Calu3 (cell line): Measurements from ENCODE around the gene BRF1. TPM values are rescaled to one million over a fixed set of nuclear protein-coding genes. Genes with fewer than 3 reads are reported as not detected.

Experiments used
- BruUV-seq: library from RNA; stranded (reverse); fragments of 400-500 nt; replicated peaks from 2 replicates; lab custom pipeline; 2021; lab: Mats Ljungman, UMichigan
- CTCF ChIA-PET: fragments of 300-600 bp; sonication (Branson Sonifier 250); formaldehyde crosslinking; loops from one replicate; lab custom pipeline; 2022; ENCODE audit warnings: antibody characterized with exemption; lab: Charles Lee
- DNase-seq: peaks from one replicate; pipeline ENCODE4 v3.0.0; 2022
- H3K27ac Mint-ChIP-seq: one replicate; pipeline ENCODE4 v1.8.0; 2022; ENCODE audit warnings: mixed read lengths; ENCODE audit not compliant: unreplicated experiment
- H3K27me3 Mint-ChIP-seq: one replicate; pipeline ENCODE4 v1.8.0; 2022; ENCODE audit warnings: mixed read lengths; ENCODE audit not compliant: unreplicated experiment
- H3K36me3 Mint-ChIP-seq: one replicate; pipeline ENCODE4 v1.8.0; 2022; ENCODE audit warnings: mild to moderate bottlenecking, moderate library complexity, mixed read lengths; ENCODE audit not compliant: insufficient read depth, unreplicated experiment
- H3K4me1 Mint-ChIP-seq: one replicate; pipeline ENCODE4 v1.8.0; 2022; ENCODE audit warnings: mild to moderate bottlenecking, low read depth, mixed read lengths; ENCODE audit not compliant: unreplicated experiment
- H3K4me3 Mint-ChIP-seq: one replicate; pipeline ENCODE4 v1.8.0; 2022; ENCODE audit warnings: mild to moderate bottlenecking, low read depth, moderate library complexity, mixed read lengths; ENCODE audit not compliant: unreplicated experiment
- H3K9me3 Mint-ChIP-seq: one replicate; pipeline ENCODE4 v1.8.0; 2022; ENCODE audit warnings: low read depth, mixed read lengths; ENCODE audit not compliant: unreplicated experiment
- intact Hi-C: fragments of 100-400 bp; cut with micrococcal nuclease; formaldehyde crosslinking; loops from one replicate; pipeline ENCODE4 v1.10.0; 2022; ENCODE audit not compliant: unreplicated experiment
- total RNA-seq: library from RNA; stranded (reverse); gene quantifications from 2 replicates; pipeline ENCODE4 v1.2.3, GENCODE V29; 2022
- TF ChIP-seq, protein P1 (sequence below): fragments of 200-600 bp; IDR thresholded peaks from one replicate; pipeline ENCODE4 v1.8.0; 2022; ENCODE audit warnings: antibody characterized with exemption; ENCODE audit not compliant: unreplicated experiment

Gene BRF1
- total RNA-seq, 1 experiment from 2014 or later = 38.4 TPM

DNA sequence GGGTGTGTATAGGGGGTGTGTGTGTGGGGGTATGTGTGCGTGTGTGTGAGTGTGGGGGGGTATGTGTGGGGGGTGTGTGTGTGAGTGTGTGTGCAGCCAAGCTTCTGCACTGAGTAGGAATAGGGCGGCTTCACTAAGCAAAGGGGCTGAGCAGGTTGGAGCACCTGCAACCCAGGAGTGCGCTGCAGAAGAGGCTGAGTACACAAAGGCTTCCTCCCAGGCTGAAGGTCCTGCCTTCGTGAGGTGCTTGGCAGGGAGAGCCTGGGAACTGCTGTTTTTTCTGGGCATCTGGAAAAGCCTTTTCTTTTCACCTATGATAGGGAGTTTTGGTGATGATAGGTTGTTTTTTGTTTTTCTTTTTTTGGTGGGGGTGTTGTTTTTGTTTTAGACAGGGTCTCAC, 113.7 kb downstream of the BRF1 start:
- H3K27me3 Mint-ChIP-seq = peaks cover 56% of the 10 kb centered on the region
- no TSS peak for BruUV-seq
- TF ChIP-seq, protein P1, sequence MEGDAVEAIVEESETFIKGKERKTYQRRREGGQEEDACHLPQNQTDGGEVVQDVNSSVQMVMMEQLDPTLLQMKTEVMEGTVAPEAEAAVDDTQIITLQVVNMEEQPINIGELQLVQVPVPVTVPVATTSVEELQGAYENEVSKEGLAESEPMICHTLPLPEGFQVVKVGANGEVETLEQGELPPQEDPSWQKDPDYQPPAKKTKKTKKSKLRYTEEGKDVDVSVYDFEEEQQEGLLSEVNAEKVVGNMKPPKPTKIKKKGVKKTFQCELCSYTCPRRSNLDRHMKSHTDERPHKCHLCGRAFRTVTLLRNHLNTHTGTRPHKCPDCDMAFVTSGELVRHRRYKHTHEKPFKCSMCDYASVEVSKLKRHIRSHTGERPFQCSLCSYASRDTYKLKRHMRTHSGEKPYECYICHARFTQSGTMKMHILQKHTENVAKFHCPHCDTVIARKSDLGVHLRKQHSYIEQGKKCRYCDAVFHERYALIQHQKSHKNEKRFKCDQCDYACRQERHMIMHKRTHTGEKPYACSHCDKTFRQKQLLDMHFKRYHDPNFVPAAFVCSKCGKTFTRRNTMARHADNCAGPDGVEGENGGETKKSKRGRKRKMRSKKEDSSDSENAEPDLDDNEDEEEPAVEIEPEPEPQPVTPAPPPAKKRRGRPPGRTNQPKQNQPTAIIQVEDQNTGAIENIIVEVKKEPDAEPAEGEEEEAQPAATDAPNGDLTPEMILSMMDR = no peak
- H3K4me3 Mint-ChIP-seq = no peak overlapping the region
- no peaks in the 10 kb centered on the region for H3K4me1 Mint-ChIP-seq
- no peak for DNase-seq
- no peak overlapping the region for H3K27ac Mint-ChIP-seq
- CTCF ChIA-PET = interaction anchor here (1.5 kb wide), 1 partner anchor 96 kb away, joined by 10 read pairs; no protein-coding TSS in a partner anchor
- peaks cover 15% of the 10 kb centered on the region for H3K36me3 Mint-ChIP-seq
- intact Hi-C loops = loop anchor here (5.0 kb wide), 1 partner anchor 95 kb away; no protein-coding TSS in a partner anchor
- peaks cover 2% of the 10 kb centered on the region for H3K9me3 Mint-ChIP-seq

DNA sequence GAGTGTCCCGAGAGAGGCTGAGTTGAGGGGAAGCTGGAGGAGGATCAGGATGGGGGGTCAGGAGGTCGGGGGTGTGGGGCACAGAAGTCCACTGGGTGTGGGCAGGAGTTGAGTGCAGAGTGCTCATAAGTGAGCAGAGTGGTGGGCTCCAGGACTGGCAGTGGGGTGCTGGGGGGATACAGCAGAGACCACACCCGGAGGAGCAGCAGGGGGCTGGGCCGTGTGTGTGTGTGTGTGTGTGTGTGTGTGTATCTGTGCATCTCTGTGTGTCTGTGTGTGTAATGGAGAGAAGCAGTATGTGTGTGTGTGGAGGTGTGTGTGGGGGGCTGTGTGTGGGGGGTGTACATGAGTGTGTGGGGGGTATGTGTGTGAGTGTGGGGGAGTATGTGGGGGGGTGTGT, 114.8 kb downstream of the BRF1 start:
- intact Hi-C loops = loop anchor here (5.0 kb wide), 1 partner anchor 94 kb away; no protein-coding TSS in a partner anchor
- no peak overlapping the region for H3K27ac Mint-ChIP-seq
- no peaks in the 10 kb centered on the region for H3K4me1 Mint-ChIP-seq
- peaks cover 11% of the 10 kb centered on the region for H3K36me3 Mint-ChIP-seq
- peaks cover 56% of the 10 kb centered on the region for H3K27me3 Mint-ChIP-seq
- H3K9me3 Mint-ChIP-seq = peaks cover 2% of the 10 kb centered on the region
- no peak overlapping the region for H3K4me3 Mint-ChIP-seq
- DNase-seq = no peak
- BruUV-seq = no TSS peak
- TF ChIP-seq, protein P1 = no peak
- CTCF ChIA-PET = no interaction called here

DNA sequence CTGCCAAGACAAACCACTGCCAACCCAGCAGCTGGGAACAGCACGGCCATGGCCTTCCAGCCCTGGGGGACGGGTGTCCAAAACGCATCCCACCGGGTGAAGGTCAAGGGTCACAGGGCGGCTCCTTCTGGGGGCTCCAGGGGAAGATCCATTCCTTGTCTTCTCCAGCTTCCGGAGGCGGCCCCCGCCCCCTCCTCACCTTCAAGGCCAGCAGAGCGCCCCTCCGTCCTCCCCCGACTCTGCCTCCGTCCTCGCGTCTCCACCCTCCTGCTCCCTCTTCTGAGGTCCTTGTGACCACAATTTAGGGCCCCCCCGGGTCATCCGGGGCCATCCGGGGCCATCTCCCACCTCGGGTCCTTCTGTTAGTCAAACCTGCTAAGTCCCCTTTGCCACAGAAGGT, 115.8 kb downstream of the BRF1 start:
- no peak for DNase-seq
- TF ChIP-seq, protein P1 = no peak
- CTCF ChIA-PET = interaction anchor here (0.7 kb wide), 1 partner anchor 22 kb away, joined by 3 read pairs; no protein-coding TSS in a partner anchor
- intact Hi-C loops = loop anchor here (5.0 kb wide), 1 partner anchor 93 kb away; no protein-coding TSS in a partner anchor
- Mint-ChIP-seq H3K4me3 (no peak overlapping the region), H3K27ac (no peak overlapping the region), H3K36me3 (peaks cover 19% of the 10 kb centered on the region), H3K4me1 (no peaks in the 10 kb centered on the region), H3K9me3 (peaks cover 2% of the 10 kb centered on the region), H3K27me3 (peaks cover 53% of the 10 kb centered on the region)
- no TSS peak for BruUV-seq

DNA sequence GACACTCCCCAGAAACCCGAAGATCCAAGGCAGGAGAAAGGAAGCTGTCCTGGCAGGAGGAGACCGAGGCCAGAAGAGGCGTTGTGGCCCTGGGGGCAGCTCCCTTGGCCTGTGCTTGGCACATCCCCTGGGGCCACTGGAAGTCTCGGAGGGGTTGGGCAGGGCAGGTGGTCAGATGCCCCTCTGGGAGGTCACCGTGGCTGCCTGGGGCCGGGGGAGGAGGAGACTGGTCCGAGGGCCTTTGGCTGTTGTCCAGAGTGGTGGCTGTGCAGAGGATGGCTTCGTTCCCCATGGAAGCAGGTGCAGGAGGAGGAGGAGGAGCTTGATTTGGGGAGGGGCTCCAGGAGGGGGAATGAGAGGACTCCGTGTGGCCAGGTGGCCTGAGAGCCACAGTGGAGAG, 116.3 kb downstream of the BRF1 start:
- Mint-ChIP-seq H3K36me3 (peaks cover 19% of the 10 kb centered on the region), H3K27ac (no peak overlapping the region), H3K4me1 (no peaks in the 10 kb centered on the region), H3K27me3 (peaks cover 48% of the 10 kb centered on the region), H3K4me3 (no peak overlapping the region), H3K9me3 (peaks cover 2% of the 10 kb centered on the region)
- CTCF ChIA-PET = interaction anchor here (0.7 kb wide), 1 partner anchor 23 kb away, joined by 3 read pairs; no protein-coding TSS in a partner anchor
- intact Hi-C loops = no loop called here
- TF ChIP-seq, protein P1 = no peak
- DNase-seq = no peak
- no TSS peak for BruUV-seq
